NCI-H82 treated with DMSO at 0.1 percent for 48 hours (cell line): Measurements from ENCODE around the gene HLA-DRB5.
"Not testable (repeated sequence)": the region's sequence is repeated elsewhere in the genome, so short reads cannot be mapped to it uniquely, and the experiment has no call there.

Experiments
- DNase-seq: peaks from one replicate; lab custom pipeline; 2025; ENCODE audit not compliant: unreplicated experiment; lab: John Stamatoyannopoulos, UW

The HLA-DRB5 gene

DNA sequence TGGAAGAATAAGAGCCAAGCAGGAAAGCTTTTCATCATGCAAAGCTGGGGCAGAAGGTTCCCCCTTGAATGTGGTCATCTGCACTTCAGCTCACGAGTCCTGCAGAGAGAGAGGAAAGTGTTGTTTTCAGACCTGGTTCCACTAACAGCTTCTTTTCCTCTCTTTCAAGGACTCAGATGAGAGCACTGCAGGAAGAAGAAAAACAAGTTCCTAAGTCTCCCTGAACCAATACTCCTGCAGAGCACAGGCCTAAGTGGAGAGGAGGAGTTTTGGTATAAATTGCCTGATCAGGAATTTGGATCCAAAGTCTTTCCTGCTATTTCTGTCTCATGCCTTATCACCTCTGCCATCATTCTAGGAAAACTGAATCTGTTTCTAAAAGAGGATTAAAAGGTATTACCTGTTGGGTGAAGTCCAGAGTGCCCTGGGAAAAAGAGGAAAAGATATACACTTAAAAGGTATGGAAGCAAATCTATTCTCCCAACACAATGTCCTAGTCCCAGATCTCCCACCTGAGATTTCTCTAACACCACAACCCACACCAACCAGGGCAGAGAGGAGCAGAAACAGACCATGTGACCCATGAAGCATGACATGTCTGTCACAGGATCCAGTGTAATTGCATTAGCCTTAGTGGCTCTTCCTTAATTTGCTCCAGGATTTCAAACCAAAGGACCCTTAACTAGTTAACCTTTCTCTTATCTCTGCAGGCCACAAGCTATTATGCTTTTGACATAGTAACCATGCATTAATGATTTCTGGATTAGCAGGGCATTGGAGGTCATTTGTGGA lies 12.2 kb downstream of the HLA-DRB5 start:
- DNase-seq: no peak

DNA sequence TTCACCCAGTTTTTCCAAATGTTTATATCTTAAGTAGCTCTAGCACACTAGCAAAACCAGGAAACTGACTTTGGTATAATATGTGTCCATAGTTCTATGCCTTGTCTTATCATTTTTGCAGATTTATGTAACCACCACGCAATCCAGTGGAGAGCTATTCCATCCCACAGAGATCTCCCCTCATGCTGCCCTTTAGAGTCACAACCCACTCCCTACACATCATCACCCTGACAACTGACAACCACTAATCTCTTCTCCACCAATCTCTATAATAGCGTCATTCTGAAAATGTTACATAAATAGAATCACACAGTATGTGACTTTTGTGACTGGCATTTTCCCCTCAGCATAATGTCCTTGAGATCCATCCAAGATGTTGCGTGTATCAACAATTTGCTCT lies 29.1 kb downstream of the HLA-DRB5 start:
- no peak for DNase-seq

DNA sequence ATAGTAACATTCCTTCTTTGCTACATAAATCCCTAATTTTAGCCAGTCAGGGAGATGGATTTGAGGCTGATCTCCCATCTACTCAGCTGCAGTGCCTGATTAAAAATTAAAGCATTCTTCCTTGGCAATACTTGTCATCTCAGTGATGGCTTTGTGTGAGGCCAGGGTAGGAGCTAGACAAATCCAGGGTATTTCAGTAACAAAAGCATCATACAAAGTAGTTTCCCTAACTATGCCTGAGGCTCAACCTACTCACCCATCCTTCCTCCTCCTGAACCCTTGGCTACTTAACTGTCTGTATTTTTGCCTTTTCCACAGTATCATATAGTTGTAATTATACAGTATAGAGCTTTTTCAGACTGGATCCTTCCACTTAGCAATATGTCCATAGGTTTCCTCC lies 37.7 kb downstream of the HLA-DRB5 start:
- DNase-seq: no peak

DNA sequence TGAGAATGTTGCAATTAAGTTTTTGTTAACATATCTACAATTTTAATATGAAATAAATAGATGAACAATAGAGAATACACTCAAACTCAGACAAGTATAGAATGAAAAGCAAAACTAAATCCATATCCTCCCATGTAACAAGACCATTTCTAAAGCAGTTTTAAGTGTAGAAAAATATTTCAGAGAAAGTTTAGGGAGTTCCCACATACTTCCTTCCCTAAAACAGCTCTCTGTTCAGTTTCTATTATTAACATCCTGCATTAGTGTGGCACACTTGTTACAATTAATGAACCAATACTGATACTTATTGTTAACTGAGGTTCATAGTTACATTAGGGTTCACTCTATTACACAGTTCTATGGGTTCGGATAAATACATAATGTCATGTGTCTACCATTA lies 38.4 kb downstream of the HLA-DRB5 start:
- no peak for DNase-seq

DNA sequence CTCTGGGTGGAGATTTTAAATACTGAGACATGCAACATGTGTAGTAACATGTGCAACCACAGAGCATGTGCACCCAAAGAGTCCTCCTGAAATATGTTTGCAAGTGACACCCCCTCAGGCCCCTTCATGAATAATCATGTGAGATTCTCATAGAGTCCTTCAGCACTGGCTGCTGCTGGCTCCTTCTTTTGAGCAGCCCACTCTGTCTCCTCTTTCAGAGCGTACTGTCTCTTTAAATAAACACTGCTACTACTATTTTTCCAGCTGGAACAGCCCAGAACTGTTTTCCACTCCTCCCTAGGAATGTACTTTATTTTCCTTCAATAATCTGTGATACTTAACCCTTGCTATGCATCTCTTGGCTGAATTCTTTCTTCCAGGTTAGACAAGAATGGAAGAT lies 42.0 kb downstream of the HLA-DRB5 start:
- DNase-seq: no peak

DNA sequence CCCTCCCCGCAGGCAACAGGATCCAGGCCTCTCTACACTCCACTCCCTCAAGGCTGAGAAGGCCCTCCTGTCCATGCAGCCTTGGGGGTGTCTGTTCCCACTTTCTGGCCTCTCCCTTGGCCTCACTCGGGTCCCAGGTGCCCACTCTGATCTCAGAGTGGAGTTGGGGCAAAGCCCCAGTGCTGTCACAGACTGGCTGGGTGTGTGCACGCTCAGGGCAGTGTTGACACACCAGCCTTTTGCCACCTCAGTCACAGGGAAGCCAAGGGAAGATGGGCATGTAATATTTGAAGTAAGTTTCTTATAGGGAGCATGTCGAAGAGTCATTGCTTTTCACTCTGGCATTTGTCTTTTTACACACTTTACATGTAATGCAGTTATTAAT lies 45.5 kb downstream of the HLA-DRB5 start:
- no peak for DNase-seq

DNA sequence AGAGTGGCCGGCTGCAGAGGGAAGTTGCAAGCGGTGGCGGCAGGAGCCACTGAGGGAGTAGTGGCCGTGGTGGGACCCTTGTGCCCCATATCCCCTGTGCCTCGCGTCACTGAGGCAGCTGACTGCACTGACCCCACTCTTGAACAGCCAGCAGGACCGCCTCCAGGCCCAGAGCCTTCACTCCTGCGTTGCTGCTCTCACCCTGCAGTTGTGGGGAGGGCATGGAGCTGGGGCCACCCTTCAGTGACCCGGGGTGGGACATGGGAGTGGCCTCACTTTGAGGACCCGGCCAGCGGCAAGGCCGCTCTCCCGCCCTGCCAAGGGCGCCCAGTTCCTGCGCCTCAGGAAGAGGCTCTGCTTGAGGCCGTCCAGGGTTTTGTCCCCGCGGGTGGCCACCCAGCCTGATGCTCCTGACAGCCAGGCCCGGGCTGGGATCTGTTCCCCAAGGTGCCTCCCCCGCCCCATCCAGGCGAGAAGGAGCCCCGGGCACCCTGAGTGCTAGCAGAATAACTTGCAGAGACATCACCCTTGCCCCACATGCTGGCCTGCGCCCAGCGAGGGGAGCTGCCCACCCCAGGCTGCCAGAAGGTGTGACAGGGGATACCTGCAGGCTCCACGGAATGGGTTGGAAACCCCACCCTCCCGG lies 46.0 kb downstream of the HLA-DRB5 start:
- no peak for DNase-seq

DNA sequence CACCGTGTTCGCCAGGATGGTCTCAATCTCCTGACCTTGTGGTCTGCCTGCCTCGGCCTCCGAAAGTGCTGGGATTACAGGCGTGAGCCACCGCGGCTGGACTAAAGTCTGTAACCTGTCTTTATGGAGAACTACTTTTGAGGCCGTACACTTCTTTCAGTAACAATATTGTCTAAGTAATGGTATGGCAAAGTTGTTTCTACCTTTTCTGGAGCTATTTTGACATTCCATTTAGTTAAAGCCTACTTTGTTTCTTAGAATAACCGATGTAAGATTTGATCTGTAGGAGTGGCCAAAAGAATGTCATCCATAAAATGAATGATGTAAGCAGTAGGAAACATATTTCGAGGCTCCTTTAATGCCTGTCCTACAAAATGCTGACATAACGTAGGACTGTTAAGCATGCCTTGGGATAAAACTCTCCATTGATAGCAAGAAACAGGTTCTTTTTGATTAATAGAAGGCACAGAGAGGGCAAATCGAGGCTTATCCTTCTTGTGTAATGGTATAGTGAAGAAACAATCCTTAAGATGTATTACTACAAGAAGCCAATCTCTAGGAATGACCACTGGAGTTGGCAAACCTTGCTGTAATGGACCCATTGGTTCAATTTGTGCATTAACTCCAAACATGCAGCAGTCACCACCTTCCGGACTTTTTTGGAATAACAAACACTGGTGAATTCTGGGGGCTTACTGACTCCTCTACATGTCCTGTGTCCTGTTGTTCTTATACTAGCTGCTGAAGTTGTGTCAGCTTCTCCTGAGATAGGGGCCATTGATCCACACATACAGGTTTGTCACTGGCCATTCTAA lies 54.5 kb downstream of the HLA-DRB5 start:
- no peak for DNase-seq

DNA sequence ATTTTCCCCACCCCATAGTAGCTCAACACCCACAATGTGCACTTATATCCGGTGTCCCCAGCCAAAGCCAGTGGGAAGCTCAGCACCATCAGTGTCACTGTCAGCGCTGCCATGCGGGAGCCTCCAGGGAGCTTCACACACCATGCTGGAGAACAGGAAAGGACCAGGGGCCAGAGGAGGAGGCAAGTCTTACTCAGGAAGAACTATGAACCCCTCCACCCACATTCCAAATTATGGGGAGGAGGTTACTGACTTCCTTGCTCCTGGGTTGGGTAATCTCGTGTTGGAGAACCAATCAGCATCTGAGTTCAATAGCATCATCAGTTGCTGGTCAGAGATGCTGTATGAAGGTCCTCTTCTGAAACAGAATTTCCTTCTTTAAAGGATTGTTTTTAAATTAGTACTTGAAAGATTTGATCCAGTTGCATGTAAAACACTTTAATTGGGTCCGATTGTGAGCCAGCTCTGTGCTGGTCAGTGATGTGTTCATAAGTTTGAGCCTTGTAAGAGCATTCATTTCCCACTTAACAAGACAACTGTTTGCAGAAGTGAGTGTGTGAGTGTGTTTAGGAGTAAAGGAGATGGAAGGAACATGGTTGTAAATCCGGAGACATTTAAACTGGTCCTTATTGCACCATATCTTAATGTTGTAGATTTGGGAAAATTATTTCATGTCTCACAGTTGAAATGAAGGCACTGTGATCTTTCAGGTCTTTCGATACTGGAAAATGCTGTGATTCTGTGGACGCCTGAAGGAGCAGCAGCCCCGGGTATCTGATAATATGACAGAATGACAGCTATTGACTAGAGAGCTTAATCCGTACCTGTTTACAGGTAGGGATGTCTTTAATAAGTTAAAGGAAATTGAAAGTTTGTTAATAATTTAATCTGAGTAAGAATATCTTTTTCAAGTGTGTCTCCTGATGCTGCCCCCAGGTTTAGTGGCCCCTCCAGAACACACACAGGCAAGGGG lies 56.4 kb downstream of the HLA-DRB5 start:
- DNase-seq: not testable (repeated sequence)

DNA sequence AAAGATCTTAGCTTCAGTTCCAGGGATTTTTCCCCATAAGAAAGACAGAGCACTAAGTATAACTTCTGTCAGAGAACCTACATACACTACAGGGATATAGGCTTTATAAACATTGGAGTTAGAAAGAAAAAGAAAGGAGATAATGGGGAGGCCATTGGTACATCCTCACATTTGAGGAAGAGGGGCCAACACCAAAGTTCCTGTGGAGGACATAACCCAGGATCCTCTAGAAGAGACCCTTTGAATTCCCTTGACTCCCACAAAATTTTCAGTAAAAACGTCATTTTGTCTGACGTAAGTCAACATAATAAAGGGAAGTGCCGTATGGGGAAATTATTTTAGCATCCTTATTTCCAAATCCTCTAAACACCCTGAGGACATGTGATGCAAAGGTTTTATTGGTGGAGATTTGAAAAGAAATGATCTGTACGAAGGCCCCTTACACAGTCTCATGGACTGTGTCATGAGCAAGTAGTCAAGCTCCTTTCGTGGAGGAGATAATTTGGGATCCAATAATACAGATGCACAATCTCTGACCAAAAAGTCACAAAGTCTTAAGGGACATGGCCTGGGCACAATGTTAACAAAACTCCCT lies 57.2 kb downstream of the HLA-DRB5 start:
- no peak for DNase-seq

DNA sequence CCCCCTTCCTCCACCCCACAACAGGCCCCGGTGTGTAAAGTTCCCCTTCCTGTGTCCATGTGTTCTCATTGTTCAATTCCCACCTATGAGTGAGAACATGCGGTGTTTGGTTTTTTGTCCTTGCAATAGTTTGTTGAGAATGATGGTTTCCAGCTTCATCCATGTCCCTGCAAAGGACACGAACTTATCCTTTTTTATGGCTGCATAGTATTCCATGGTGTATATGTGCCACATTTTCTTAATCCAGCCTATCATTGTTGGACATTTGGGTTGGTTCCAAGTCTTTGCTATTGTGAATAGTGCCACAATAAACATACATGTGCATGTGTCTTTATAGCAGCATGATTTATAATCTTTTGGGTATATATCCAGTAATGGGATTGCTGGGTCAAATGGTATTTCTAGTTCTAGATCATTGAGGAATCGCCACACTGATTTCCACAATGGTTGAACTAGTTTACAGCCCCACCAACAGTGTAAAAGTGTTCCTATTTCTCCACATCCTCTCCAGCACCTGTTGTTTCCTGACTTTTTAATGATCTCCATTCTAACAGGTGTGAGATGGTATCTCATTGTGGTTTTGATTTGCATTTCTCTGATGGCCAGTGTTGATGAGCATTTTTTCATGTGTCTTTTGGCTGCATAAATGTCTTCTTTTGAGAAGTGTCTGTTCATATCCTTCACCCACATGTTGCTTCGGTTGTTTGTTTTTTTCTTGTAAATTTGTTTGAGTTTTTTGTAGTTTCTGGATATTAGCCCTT lies 62.2 kb downstream of the HLA-DRB5 start:
- DNase-seq: not testable (repeated sequence)
